Neural progenitor cell (in vitro differentiated cells): Measurements from ENCODE around the gene CGAS. TPM values are rescaled to one million over a fixed set of nuclear protein-coding genes. Genes with fewer than 3 reads are reported as not detected.

Experiments used
- DNase-seq: peaks from one replicate; pipeline ENCODE4 v3.0.0-alpha.2; 2016; ENCODE audit warnings: low spot score
- H2AFZ ChIP-seq: fragments of 200-600 bp; sonication (generic); replicated peaks from 2 replicates; pipeline ENCODE4 v1.6.1; 2016; ENCODE audit warnings: antibody characterized with exemption
- H3F3A ChIP-seq: fragments of 200-600 bp; sonication (generic); 2 replicates; pipeline ENCODE4 v1.6.1; 2016; ENCODE audit warnings: antibody characterized with exemption, low read depth
- H3K27ac ChIP-seq: fragments of 200-600 bp; sonication (generic); 2 replicates; pipeline ENCODE4 v1.5.1; 2016; ENCODE audit warnings: mild to moderate bottlenecking
- H3K27me3 ChIP-seq: fragments of 200-600 bp; sonication (generic); 2 replicates; pipeline ENCODE4 v1.6.1; 2016; ENCODE audit warnings: mild to moderate bottlenecking, moderate library complexity
- H3K36me3 ChIP-seq: fragments of 200-600 bp; sonication (generic); 2 replicates; pipeline ENCODE4 v1.5.1; 2016
- H3K4me1 ChIP-seq: fragments of 200-600 bp; sonication (generic); 2 replicates; pipeline ENCODE4 v1.6.1; 2016; ENCODE audit warnings: mixed run types
- H3K4me2 ChIP-seq: fragments of 200-600 bp; sonication (generic); 2 replicates; pipeline ENCODE4 v1.6.1; 2016
- H3K4me3 ChIP-seq: fragments of 200-600 bp; sonication (generic); 2 replicates; pipeline ENCODE4 v1.5.1; 2016
- H3K79me2 ChIP-seq: fragments of 200-600 bp; sonication (generic); 2 replicates; pipeline ENCODE4 v1.6.1; 2016; ENCODE audit warnings: low read depth
- H3K9ac ChIP-seq: fragments of 200-600 bp; sonication (generic); 2 replicates; pipeline ENCODE4 v1.6.1; 2016
- H3K9me3 ChIP-seq: fragments of 200-600 bp; sonication (generic); 2 replicates; pipeline ENCODE4 v1.5.1; 2016; ENCODE audit warnings: low read depth
- H4K20me1 ChIP-seq: fragments of 200-600 bp; sonication (generic); 2 replicates; pipeline ENCODE4 v1.6.1; 2016; ENCODE audit warnings: low read depth
- H3K27ac Mint-ChIP-seq: 3 replicates; pipeline ENCODE4 v1.8.0; 2021; ENCODE audit warnings: mixed read lengths
- H3K27me3 Mint-ChIP-seq: 2 replicates; pipeline ENCODE4 v1.8.0; 2022; ENCODE audit warnings: low read depth, mild to moderate bottlenecking, inconsistent platforms, moderate library complexity, mixed read lengths; ENCODE audit not compliant: insufficient read depth
- H3K36me3 Mint-ChIP-seq: 3 replicates; pipeline ENCODE4 v1.8.0; 2021; ENCODE audit warnings: mixed read lengths
- H3K4me1 Mint-ChIP-seq: 3 replicates; pipeline ENCODE4 v1.8.0; 2021; ENCODE audit warnings: mixed read lengths
- H3K4me3 Mint-ChIP-seq: 3 replicates; pipeline ENCODE4 v1.8.0; 2021; ENCODE audit warnings: mild to moderate bottlenecking, moderate library complexity, mixed read lengths
- H3K9me3 Mint-ChIP-seq: 3 replicates; pipeline ENCODE4 v1.8.0; 2020; ENCODE audit warnings: mixed read lengths
- CTCF ChIP-seq: fragments of 200-600 bp; sonication (generic); IDR thresholded peaks from 2 replicates; pipeline ENCODE4 v1.5.1; 2017; ENCODE audit warnings: antibody characterized with exemption, mild to moderate bottlenecking
- EZH2 ChIP-seq: fragments of 200-600 bp; sonication (generic); IDR thresholded peaks from 2 replicates; pipeline ENCODE4 v1.6.1; 2017; ENCODE audit warnings: antibody characterized with exemption, mild to moderate bottlenecking, moderate library complexity
- EZH2phosphoT487 ChIP-seq: fragments of 200-600 bp; sonication (generic); IDR thresholded peaks from 2 replicates; pipeline ENCODE4 v1.6.1; 2017; ENCODE audit warnings: antibody characterized with exemption
- total RNA-seq: library from RNA; depleted of rRNA; stranded (reverse); fragments of >200 nt; gene quantifications from 2 replicates; pipeline ENCODE4 v1.2.3, GENCODE V29; 2015; ENCODE audit warnings: low replicate concordance

The CGAS gene
- total RNA-seq: 0.62 and 0.90 TPM in 2 replicates

- no peak within 1 kb of the TSS for H3K27ac Mint-ChIP-seq
- no peaks in the 10 kb centered on the region for H3K79me2 ChIP-seq
- no peaks in the 10 kb centered on the region for H4K20me1 ChIP-seq
- H3K4me1 ChIP-seq: no peaks in the 10 kb centered on the region
- no peak within 1 kb of the TSS for H3K9ac ChIP-seq
- H3K9me3 Mint-ChIP-seq: peaks cover 7% of the 10 kb centered on the region
- no peaks in the 10 kb centered on the region for H3K36me3 ChIP-seq
- peaks cover 19% of the 10 kb centered on the region for H3K27me3 ChIP-seq
- no peaks in the 10 kb centered on the region for H3F3A ChIP-seq
- H3K36me3 Mint-ChIP-seq: no peaks in the 10 kb centered on the region
- DNase-seq: peak; percentile 15
- H3K4me1 Mint-ChIP-seq: no peaks in the 10 kb centered on the region
- no peak within 1 kb of the TSS for H3K4me3 ChIP-seq
- H3K27ac ChIP-seq: no peak within 1 kb of the TSS
- H3K9me3 ChIP-seq: no peaks in the 10 kb centered on the region
- H3K4me3 Mint-ChIP-seq: peak within 1 kb of the TSS; percentile 60
- peaks cover 10% of the 10 kb centered on the region for H3K27me3 Mint-ChIP-seq
- no peak within 1 kb of the TSS for H2AFZ ChIP-seq
- TF ChIP-seq EZH2phosphoT487: no peak
- no peak for TF ChIP-seq CTCF
- no peak for TF ChIP-seq EZH2
- H3K4me2 ChIP-seq: peak within 1 kb of the TSS; percentile 10
Observed at GRCh38 chr6:73452107-73452461, at the start of gene CGAS. CGAS (minus strand) TSS chr6:73452297; CDS start chr6:73452181, 116 bp downstream.

GRCh38 chr6:73497915-73498314, 45.8 kb upstream of the CGAS start:
- H4K20me1 ChIP-seq: no peaks in the 10 kb centered on the region
- Mint-ChIP-seq H3K36me3 (peaks cover 11% of the 10 kb centered on the region), H3K27ac (no peak overlapping the region), H3K27me3 (no peaks in the 10 kb centered on the region), H3K4me1 (no peaks in the 10 kb centered on the region), H3K9me3 (no peaks in the 10 kb centered on the region), H3K4me3 (no peak overlapping the region)
- no peaks in the 10 kb centered on the region for H3K27me3 ChIP-seq
- TF ChIP-seq CTCF (no peak), EZH2phosphoT487 (no peak), EZH2 (no peak)
- no peaks in the 10 kb centered on the region for H3F3A ChIP-seq
- no peaks in the 10 kb centered on the region for H3K9me3 ChIP-seq
- H3K4me1 ChIP-seq: no peaks in the 10 kb centered on the region
- H2AFZ ChIP-seq: no peak overlapping the region
- DNase-seq: no peak
- H3K9ac ChIP-seq: no peak overlapping the region
- no peaks in the 10 kb centered on the region for H3K79me2 ChIP-seq
- H3K4me2 ChIP-seq: no peak overlapping the region
- H3K27ac ChIP-seq: no peak overlapping the region
- no peak overlapping the region for H3K4me3 ChIP-seq
- H3K36me3 ChIP-seq: peaks cover 16% of the 10 kb centered on the region

DNA sequence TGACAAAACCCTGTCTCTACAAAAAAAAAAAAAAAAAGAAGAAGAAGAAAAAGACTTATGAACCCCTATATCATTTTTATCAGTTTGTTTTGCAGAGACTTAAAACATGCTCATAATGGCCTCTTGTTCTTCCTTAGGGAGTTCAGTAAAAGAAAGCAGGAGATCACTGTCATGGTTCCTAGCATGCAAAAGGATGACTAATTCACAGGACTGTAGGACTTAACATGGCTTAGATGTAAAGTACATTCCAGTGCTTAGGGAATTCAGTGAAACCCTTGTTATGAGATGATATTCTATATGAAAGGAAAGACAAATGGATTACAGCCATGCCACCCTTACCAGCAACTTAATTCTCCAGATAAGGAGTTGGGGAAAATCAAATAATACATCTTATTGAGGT, 39.3 kb upstream of the CGAS start:
- H3K27me3 ChIP-seq: no peaks in the 10 kb centered on the region
- H3K4me1 Mint-ChIP-seq: no peaks in the 10 kb centered on the region
- peaks cover 37% of the 10 kb centered on the region for H3K36me3 Mint-ChIP-seq
- DNase-seq: no peak
- no peaks in the 10 kb centered on the region for H3K79me2 ChIP-seq
- H3K9me3 Mint-ChIP-seq: peaks cover 10% of the 10 kb centered on the region
- no peaks in the 10 kb centered on the region for H3K9me3 ChIP-seq
- H2AFZ ChIP-seq: no peak overlapping the region
- no peaks in the 10 kb centered on the region for H3K4me1 ChIP-seq
- no peak overlapping the region for H3K4me3 Mint-ChIP-seq
- H3K36me3 ChIP-seq: peaks cover 17% of the 10 kb centered on the region
- no peak overlapping the region for H3K4me2 ChIP-seq
- no peak overlapping the region for H3K27ac Mint-ChIP-seq
- no peaks in the 10 kb centered on the region for H4K20me1 ChIP-seq
- TF ChIP-seq CTCF: no peak
- TF ChIP-seq EZH2: no peak
- no peak for TF ChIP-seq EZH2phosphoT487
- H3K9ac ChIP-seq: no peak overlapping the region
- H3K4me3 ChIP-seq: no peak overlapping the region
- no peaks in the 10 kb centered on the region for H3F3A ChIP-seq
- peaks cover 2% of the 10 kb centered on the region for H3K27me3 Mint-ChIP-seq
- H3K27ac ChIP-seq: no peak overlapping the region
